PC-9 (cell line): Measurements from ENCODE around the gene LRRC8C.

Source experiments
- EZH2 ChIP-seq: fragments of 200-600 bp; sonication (generic); IDR thresholded peaks from 2 replicates; pipeline ENCODE4 v1.8.0; 2017; ENCODE audit warnings: antibody characterized with exemption, low read depth
- TF ChIP-seq, protein P1 (sequence below): fragments of 200-600 bp; sonication (generic); conservative IDR thresholded peaks from 2 replicates; pipeline ENCODE4 v1.6.1; 2017; ENCODE audit warnings: mixed run types, antibody characterized with exemption, mild to moderate bottlenecking, moderate library complexity

DNA sequence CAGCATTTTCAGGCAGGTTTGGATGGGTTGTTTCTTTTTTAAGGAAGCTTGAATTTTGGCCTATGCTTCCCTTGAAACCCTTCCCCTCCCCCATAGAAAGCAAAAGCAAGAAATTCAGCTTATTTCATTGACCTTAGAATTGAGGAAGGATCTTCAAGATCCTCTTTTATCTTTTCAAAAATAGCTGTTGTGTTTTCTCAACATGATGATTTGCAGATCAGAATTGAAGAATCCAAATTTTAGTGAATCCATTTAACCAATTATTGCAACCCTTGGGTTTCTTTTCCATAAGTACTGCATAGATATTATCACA, 73.7 kb downstream of the LRRC8C start:
- TF ChIP-seq, protein P1, sequence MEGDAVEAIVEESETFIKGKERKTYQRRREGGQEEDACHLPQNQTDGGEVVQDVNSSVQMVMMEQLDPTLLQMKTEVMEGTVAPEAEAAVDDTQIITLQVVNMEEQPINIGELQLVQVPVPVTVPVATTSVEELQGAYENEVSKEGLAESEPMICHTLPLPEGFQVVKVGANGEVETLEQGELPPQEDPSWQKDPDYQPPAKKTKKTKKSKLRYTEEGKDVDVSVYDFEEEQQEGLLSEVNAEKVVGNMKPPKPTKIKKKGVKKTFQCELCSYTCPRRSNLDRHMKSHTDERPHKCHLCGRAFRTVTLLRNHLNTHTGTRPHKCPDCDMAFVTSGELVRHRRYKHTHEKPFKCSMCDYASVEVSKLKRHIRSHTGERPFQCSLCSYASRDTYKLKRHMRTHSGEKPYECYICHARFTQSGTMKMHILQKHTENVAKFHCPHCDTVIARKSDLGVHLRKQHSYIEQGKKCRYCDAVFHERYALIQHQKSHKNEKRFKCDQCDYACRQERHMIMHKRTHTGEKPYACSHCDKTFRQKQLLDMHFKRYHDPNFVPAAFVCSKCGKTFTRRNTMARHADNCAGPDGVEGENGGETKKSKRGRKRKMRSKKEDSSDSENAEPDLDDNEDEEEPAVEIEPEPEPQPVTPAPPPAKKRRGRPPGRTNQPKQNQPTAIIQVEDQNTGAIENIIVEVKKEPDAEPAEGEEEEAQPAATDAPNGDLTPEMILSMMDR, result no peak
- no peak for TF ChIP-seq EZH2
